ENCODE data around the gene ZFHX3. TPM values are rescaled to one million over a fixed set of nuclear protein-coding genes. Genes with fewer than 3 reads are reported as not detected.

Gene ZFHX3
- total RNA-seq, 6 experiments from 2014 or later = 14.5 to 25.8 (median 15.8) TPM

DNA sequence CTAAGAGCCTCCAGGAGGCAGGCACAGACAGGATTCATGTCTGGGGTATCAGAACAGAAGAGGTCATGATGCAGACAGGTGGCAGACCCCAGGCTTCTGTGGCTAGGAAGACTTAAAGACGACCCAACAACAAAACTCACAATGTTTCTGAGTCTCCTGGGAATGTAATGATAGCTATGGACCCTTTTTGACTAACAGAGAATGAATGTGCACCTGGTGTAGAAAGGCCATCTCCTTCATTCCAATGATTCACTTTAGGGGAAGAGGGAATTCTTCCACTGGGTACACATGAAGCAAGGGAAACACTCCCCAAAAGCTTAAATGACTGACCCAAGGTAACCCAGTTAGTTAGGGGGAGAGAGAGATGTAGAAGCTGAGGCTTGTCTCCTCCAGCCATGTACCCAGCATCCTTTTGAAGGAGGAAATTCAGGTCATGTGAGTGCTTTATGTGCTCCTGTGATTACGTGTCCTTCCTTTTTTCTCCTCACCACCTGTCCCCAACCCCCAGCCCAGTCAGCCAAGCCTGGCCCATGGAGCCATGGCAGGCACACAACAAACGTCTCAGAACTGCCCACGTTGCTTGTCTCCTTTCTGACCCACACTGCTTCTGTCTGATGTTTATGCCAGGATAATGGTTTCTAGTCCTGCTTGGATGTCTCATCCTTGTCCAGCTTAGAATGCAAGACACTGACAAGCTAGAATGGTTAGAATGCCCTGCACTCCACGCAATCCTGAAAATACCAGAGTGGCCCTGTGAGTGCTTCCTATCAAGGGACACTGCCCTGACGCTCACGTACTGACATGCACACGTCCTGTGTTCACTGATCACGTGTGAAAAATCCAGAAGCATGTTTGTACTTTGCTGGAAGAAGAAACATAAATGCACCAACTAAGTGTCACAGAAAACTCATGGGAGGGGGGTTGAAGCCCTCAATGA, 156.4 kb downstream of the ZFHX3 start:
- H3K9me3 Mint-ChIP-seq = no peaks in the 10 kb centered on the region
- H3K27ac Mint-ChIP-seq = no peak overlapping the region
- H3K36me3 Mint-ChIP-seq (ENCODE audit: low read depth) = peaks cover 56% of the 10 kb centered on the region
- peaks cover 52% of the 10 kb centered on the region for H3K4me1 Mint-ChIP-seq (ENCODE audit: low read depth)
- no peak overlapping the region; the same call in 1 of the 2 replicates for H3K4me3 Mint-ChIP-seq
- TF ChIP-seq, protein P1, sequence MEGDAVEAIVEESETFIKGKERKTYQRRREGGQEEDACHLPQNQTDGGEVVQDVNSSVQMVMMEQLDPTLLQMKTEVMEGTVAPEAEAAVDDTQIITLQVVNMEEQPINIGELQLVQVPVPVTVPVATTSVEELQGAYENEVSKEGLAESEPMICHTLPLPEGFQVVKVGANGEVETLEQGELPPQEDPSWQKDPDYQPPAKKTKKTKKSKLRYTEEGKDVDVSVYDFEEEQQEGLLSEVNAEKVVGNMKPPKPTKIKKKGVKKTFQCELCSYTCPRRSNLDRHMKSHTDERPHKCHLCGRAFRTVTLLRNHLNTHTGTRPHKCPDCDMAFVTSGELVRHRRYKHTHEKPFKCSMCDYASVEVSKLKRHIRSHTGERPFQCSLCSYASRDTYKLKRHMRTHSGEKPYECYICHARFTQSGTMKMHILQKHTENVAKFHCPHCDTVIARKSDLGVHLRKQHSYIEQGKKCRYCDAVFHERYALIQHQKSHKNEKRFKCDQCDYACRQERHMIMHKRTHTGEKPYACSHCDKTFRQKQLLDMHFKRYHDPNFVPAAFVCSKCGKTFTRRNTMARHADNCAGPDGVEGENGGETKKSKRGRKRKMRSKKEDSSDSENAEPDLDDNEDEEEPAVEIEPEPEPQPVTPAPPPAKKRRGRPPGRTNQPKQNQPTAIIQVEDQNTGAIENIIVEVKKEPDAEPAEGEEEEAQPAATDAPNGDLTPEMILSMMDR (IDR thresholded peaks at IDR 0.05) = no peak
- peaks cover 2% of the 10 kb centered on the region; the same call in 1 of the 2 replicates for H3K27me3 Mint-ChIP-seq (ENCODE audit: insufficient read depth)
- DNase-seq = no peak

DNA sequence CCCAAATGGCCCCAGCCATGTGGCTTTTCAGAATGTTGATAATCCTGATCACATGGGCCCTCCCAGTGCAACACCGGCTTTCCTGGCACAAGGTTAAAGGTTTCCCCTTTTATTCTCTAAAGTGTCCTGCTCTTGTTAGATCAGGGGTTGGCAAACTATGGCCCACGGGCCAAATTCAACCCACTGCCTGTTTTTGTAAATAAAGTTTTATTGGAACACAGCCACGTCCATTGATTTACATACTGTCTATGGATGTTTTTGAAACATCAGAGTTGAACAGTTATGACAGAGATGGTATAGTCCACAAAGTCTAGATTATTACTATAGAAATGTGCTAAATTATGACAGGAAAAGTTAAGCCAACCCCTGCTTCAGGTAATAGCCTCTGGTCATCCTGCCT, 157.3 kb downstream of the ZFHX3 start:
- Mint-ChIP-seq H3K27ac (no peak overlapping the region), H3K9me3 (no peaks in the 10 kb centered on the region), H3K27me3 (ENCODE audit: insufficient read depth) (peaks cover 2% of the 10 kb centered on the region; the same call in 1 of the 2 replicates), H3K4me1 (ENCODE audit: low read depth) (peaks cover 49% of the 10 kb centered on the region), H3K4me3 (no peak overlapping the region), H3K36me3 (ENCODE audit: low read depth) (peaks cover 66% of the 10 kb centered on the region)
- TF ChIP-seq, protein P1 (IDR thresholded peaks at IDR 0.05) = no peak
- no peak for DNase-seq

DNA sequence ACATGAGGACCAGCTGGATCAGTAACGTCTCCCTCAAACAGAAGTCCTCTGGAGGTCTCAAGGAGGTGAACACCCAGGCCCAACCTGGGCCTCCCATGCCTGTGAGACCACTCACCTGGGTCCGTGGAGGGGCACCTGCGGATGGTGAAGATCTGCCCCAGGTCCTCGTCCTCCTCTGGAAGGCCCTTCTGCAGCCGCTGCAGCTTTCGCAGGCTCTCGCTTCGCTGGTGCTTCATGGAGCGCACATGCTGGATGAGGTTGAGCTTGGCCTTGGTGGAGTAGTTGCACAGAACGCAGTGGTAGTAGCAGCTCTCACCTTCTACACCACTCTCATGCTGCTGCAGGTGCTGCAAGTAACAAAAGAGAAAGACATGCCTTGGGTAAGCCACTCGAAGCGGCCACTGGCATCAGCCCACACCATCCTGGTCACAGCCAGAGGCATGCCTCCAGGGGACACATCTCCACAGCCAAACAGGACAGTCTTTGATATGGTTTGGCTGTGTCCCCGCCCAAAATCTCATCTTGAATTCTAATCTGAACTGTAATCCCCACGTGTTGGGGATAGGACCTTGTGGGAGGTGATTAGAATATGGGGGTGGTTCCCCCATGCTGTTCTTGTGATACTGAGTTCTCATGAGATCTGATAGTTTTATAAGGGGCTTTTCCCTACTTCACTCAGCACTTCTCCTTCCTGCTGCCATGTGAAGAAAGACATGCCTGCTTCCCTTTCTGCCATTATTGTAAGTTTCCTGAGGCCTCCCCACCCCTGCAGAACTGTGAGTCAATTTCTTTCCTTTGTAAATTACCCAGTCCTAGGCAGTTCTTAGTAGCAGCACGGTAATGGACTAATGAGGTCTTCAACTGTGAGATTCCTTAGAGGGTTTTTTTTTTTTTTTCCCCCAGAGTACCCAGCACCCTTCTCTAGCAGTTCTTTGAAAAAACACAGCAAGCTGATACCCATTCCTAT, 158.0 kb downstream of the ZFHX3 start:
- TF ChIP-seq, protein P1 (IDR thresholded peaks at IDR 0.05) = no peak
- Mint-ChIP-seq H3K27me3 (ENCODE audit: insufficient read depth) (peaks cover 2% of the 10 kb centered on the region; the same call in 1 of the 2 replicates), H3K27ac (no peak overlapping the region), H3K36me3 (ENCODE audit: low read depth) (peaks cover 67% of the 10 kb centered on the region), H3K9me3 (no peaks in the 10 kb centered on the region), H3K4me1 (ENCODE audit: low read depth) (peaks cover 44% of the 10 kb centered on the region), H3K4me3 (no peak overlapping the region)
- no peak for DNase-seq

DNA sequence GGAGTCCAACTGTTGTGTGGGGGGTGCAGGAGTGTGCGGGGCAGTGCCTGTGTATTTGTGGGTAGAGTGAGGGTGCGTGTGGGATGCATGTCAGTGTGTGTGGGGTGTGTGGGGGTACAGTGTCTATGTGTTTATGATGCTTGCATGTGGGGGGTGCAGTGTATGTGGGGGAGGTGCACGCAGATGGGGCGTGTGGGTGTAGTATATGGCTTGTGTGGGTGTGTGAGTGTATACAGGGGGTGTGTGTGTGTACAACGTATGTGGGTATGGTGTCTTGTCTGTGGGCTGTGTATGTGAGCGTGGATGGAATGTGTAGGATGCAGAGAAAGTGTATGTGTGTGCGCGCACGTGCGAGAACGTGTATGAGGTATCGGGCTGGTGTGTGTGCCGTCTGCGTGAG, 160.4 kb downstream of the ZFHX3 start:
- no peaks in the 10 kb centered on the region for H3K9me3 Mint-ChIP-seq
- TF ChIP-seq, protein P1 (IDR thresholded peaks at IDR 0.05) = no peak
- H3K27ac Mint-ChIP-seq = no peak overlapping the region; the same call in 1 of the 2 replicates
- peaks cover 53% of the 10 kb centered on the region for H3K4me1 Mint-ChIP-seq (ENCODE audit: low read depth)
- H3K4me3 Mint-ChIP-seq = no peak overlapping the region
- no peaks in the 10 kb centered on the region; the same call in 1 of the 2 replicates for H3K27me3 Mint-ChIP-seq (ENCODE audit: insufficient read depth)
- DNase-seq = no peak
- H3K36me3 Mint-ChIP-seq (ENCODE audit: low read depth) = peaks cover 72% of the 10 kb centered on the region

DNA sequence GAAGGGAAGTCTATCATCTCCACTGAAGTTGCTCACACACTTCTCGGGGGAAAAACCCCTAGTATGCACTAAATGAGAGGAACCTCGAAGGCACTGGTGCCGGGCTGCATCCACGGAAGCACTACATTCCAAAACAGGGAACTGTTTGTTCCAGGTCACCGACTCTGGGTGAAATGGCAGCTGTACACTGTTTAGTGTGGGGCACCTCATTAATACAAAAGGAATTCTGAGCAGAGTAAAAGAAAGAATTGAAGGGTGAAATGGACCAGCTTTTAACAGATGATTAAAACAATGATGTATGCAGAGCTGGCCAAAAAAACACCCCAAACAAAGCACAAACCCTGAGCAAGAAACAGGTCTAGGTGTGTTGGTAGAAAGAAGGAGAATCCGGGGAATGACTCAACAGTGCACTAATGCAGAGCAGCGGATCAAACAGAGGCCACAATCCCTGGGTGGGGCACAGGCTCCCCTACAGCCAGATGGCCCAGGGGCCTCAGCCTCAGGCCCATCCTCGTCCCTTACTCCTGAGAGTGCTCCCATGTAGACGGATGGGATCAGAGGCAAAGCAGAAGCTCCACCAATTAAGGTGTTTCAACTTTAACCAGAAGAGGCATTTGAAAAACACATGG, 161.5 kb downstream of the ZFHX3 start:
- Mint-ChIP-seq H3K27me3 (ENCODE audit: insufficient read depth) (peaks cover 4% of the 10 kb centered on the region), H3K4me3 (no peak overlapping the region), H3K27ac (no peak overlapping the region), H3K36me3 (ENCODE audit: low read depth) (peaks cover 65% of the 10 kb centered on the region), H3K9me3 (no peaks in the 10 kb centered on the region), H3K4me1 (ENCODE audit: low read depth) (peaks cover 46% of the 10 kb centered on the region)
- TF ChIP-seq, protein P1 (IDR thresholded peaks at IDR 0.05) = no peak
- no peak for DNase-seq

Data from HFFc6 (cell line).